Naive thymus-derived CD4-positive, alpha-beta T cell (primary cell): ENCODE results near the gene HNRNPA1. TPM values are rescaled to one million over a fixed set of nuclear protein-coding genes. Genes with fewer than 3 reads are reported as not detected.

ENCODE experiments used
- ATAC-seq: fragments of 150-1000 bp; cut with Tn5 transposase; 2 replicates; pipeline ENCODE4 v1.10.0; 2021; ENCODE audit warnings: mild to moderate bottlenecking, moderate library complexity
- CTCF ChIA-PET: fragments of 350-600 bp; sonication (Branson Sonifier 250); formaldehyde crosslinking; loops from one replicate; lab custom pipeline; 2021; ENCODE audit warnings: antibody characterized with exemption; lab: Charles Lee
- POLR2A ChIA-PET: fragments of 350-600 bp; sonication (Branson Sonifier 250); formaldehyde crosslinking; loops from one replicate; lab custom pipeline; 2021; ENCODE audit warnings: antibody characterized with exemption, inconsistent platforms; lab: Charles Lee
- DNase-seq, 9 donors: peaks; one replicate each; pipeline versions ENCODE4 v3.0.0 to v3.0.0-alpha.2; 2020 to 2022; ENCODE audit warnings: mixed read lengths in 1 of 9
- H3K27ac ChIP-seq: one replicate; pipeline ENCODE4 v1.7.0; 2013; ENCODE audit warnings: mild to moderate bottlenecking, low read depth, low read length, moderate library complexity
- H3K27me3 ChIP-seq, 2 donors: one replicate each; pipeline ENCODE4 v1.7.0; 2013; ENCODE audit warnings: low read length in 2 of 2, mild to moderate bottlenecking in 2 of 2, moderate library complexity in 2 of 2; ENCODE audit not compliant: control insufficient read depth in 2 of 2, insufficient read depth in 2 of 2
- H3K36me3 ChIP-seq, 3 experiments: 1 replicate in 2 of 3; 2 replicates in 1 of 3; pipeline ENCODE4 v1.7.0; 2013; ENCODE audit warnings: low read length in 3 of 3, mild to moderate bottlenecking in 3 of 3, moderate library complexity in 1 of 3; ENCODE audit not compliant: insufficient read depth in 3 of 3, control insufficient read depth in 2 of 3
- H3K4me1 ChIP-seq, 2 donors: one replicate each; pipeline ENCODE4 v1.7.0; 2013; ENCODE audit warnings: low read length in 2 of 2, mild to moderate bottlenecking in 2 of 2, moderate library complexity in 1 of 2; ENCODE audit not compliant: control insufficient read depth in 2 of 2, insufficient read depth in 2 of 2
- H3K4me3 ChIP-seq: 2 replicates; pipeline ENCODE4 v1.7.0; 2013; ENCODE audit warnings: mild to moderate bottlenecking, low read length
- H3K9me3 ChIP-seq, 3 experiments: 1 replicate in 2 of 3; 2 replicates in 1 of 3; pipeline ENCODE4 v1.7.0; 2013; ENCODE audit warnings: low read length in 3 of 3; ENCODE audit not compliant: control insufficient read depth in 2 of 3
- H3K27ac Mint-ChIP-seq, 9 donors: one replicate each; pipeline ENCODE4 v1.8.0; 2020 to 2022; ENCODE audit warnings: mixed read lengths in 9 of 9, mild to moderate bottlenecking in 8 of 9, moderate library complexity in 5 of 9, inconsistent platforms in 2 of 9
- H3K27me3 Mint-ChIP-seq, 5 donors: one replicate each; pipeline ENCODE4 v1.8.0; 2021 to 2022; ENCODE audit warnings: mixed read lengths in 5 of 5, mild to moderate bottlenecking in 1 of 5
- H3K36me3 Mint-ChIP-seq, 5 donors: one replicate each; pipeline ENCODE4 v1.8.0; 2020 to 2022; ENCODE audit warnings: mixed read lengths in 5 of 5, mild to moderate bottlenecking in 3 of 5, inconsistent platforms in 1 of 5
- H3K4me1 Mint-ChIP-seq, 7 donors: one replicate each; pipeline ENCODE4 v1.8.0; 2020 to 2022; ENCODE audit warnings: mixed read lengths in 7 of 7, mild to moderate bottlenecking in 3 of 7, inconsistent platforms in 1 of 7
- H3K4me3 Mint-ChIP-seq, 10 donors: one replicate each; pipeline ENCODE4 v1.8.0; 2020 to 2022; ENCODE audit warnings: mild to moderate bottlenecking in 10 of 10, mixed read lengths in 10 of 10, moderate library complexity in 6 of 10, inconsistent platforms in 2 of 10
- H3K9me3 Mint-ChIP-seq, 11 donors: one replicate each; pipeline ENCODE4 v1.8.0; 2020 to 2022; ENCODE audit warnings: mixed read lengths in 11 of 11, mild to moderate bottlenecking in 4 of 11, inconsistent platforms in 1 of 11, moderate library complexity in 1 of 11
- intact Hi-C, 2 donors: fragments of 100-400 bp; cut with micrococcal nuclease; formaldehyde crosslinking; loops; one replicate each; pipeline ENCODE4 v1.15.1; 2023
- polyA plus RNA-seq, 2 donors: library from polyadenylated mRNA; unstranded; fragments of 300-500 nt; fragmentation: Illumina TruSeq; gene quantifications; one replicate each; pipeline ENCODE4 v1.2.3, GENCODE V29; 2021
- total RNA-seq, 6 experiments: library from RNA in 5 of 6; stranded (reverse) in 5 of 6; gene quantifications; 1 replicate in 5 of 6; 2 replicates in 1 of 6; pipeline ENCODE4 v1.2.3 and lab custom pipeline; 2021 to 2026

Gene HNRNPA1
- total and polyA plus RNA-seq, 7 experiments from 2014 or later = 933 to 1,660 (median 1,045) TPM

DNA sequence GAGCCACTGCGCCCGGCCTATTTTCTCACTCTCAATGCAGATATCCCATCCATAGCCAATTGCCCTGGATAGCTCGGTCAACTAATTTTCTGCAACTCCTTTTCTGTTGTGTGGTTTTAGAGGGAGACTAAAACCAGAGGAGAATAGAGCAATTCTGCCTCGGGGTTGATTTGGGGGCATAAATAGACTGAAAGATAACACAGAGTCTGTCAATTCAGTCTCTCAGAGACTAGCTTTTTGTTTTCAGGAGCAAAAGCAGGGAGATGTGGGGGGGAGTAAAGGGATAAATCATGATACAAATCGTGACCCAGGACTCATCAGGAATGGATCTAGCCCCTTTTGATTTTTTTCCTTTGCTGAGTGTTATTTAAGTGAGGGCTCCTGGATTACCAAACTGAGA is 50.9 kb downstream of the HNRNPA1 start:
- no peak for DNase-seq
- H3K4me1 Mint-ChIP-seq = peaks cover 32 to 83% (median 56%) of the 10 kb centered on the region in 7 donors
- intact Hi-C loops = no loop called here
- ATAC-seq = no peak
- no peaks in the 10 kb centered on the region for H3K9me3 Mint-ChIP-seq
- POLR2A ChIA-PET = interaction anchor here (1.3 to 4.8 kb wide), 3 partner anchors 22 to 51 kb away, joined by 5 to 32 read pairs (median 7); partner anchors contain the start of genes CBX5 and HNRNPA1
- peaks cover 0 to 10% (median 3%) of the 10 kb centered on the region in 5 donors for H3K36me3 Mint-ChIP-seq
- H3K4me1 ChIP-seq = peaks cover 17 to 52% of the 10 kb centered on the region in 2 donors
- H3K9me3 ChIP-seq = no peaks in the 10 kb centered on the region
- CTCF ChIA-PET = no interaction called here
- H3K36me3 ChIP-seq = no peaks in the 10 kb centered on the region
- peak overlapping the region in 7 of 10 donors; percentile 10 to 63 (median 34) for H3K4me3 Mint-ChIP-seq
- peak overlapping the region; percentile 70 to 95 (median 82) for H3K27ac Mint-ChIP-seq
- peak overlapping the region; percentile 46 for H3K27ac ChIP-seq
- H3K27me3 ChIP-seq = no peaks in the 10 kb centered on the region
- no peaks in the 10 kb centered on the region for H3K27me3 Mint-ChIP-seq
- no peak overlapping the region for H3K4me3 ChIP-seq

DNA sequence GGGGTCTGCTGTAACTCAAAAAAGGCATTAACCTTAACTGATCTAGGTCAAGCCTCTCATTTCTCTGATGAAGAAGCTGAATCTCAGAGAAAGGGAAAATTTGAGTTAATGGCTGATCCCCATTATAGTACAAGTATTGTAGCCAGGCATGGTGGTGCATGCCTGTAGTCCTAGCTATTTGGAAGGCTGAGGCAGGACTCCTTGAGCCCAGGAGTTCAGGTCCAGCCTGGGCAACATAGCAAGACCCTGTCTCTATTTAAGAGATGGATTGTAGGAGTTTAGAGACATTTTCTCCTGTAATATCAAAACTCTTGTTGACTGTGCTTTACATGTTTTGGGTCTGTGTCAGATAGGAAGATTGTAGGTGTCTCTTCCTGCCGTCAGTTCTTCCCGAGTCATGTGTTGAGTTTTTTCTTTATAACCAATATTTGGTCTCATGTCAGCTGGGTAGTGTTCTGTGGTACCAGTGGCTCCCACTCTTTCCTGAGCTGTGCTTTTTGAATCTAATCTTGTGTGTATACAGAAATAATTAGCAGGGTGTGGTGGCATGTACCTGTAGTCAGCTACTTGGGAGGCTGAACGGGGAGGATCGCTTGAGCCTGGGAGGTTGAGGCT is 53.0 kb downstream of the HNRNPA1 start:
- DNase-seq (no peak), ATAC-seq (no peak)
- Histone ChIP-seq H3K27ac (no peak overlapping the region), H3K4me3 (no peak overlapping the region), H3K36me3 (no peaks in the 10 kb centered on the region), H3K4me1 (peaks cover 17 to 48% of the 10 kb centered on the region in 2 donors), H3K9me3 (no peaks in the 10 kb centered on the region), H3K27me3 (no peaks in the 10 kb centered on the region)
- H3K27me3 Mint-ChIP-seq = no peaks in the 10 kb centered on the region
- CTCF ChIA-PET = interaction anchor here (0.8 to 2.7 kb wide), 4 partner anchors 9 to 106 kb away, joined by 3 to 13 read pairs (median 6); partner anchors contain the start of gene COPZ1
- POLR2A ChIA-PET = interaction anchor here (0.7 to 4.8 kb wide), 5 partner anchors 9 to 1024 kb away, joined by 3 to 32 read pairs (median 4); partner anchors contain the start of gene COPZ1
- H3K4me3 Mint-ChIP-seq = peak overlapping the region in 8 of 10 donors; percentile 9 to 48 (median 23)
- H3K27ac Mint-ChIP-seq = peak overlapping the region in 6 of 9 donors; percentile 5 to 73 (median 26)
- peaks cover 0 to 8% (median 3%) of the 10 kb centered on the region in 5 donors for H3K36me3 Mint-ChIP-seq
- intact Hi-C loops = no loop called here
- H3K9me3 Mint-ChIP-seq = no peaks in the 10 kb centered on the region
- H3K4me1 Mint-ChIP-seq = peaks cover 30 to 85% (median 54%) of the 10 kb centered on the region in 7 donors

Other genes with a start within 250 kb of the HNRNPA1 start
- not detected for gene HOXC5, start 247.7 kb upstream of the HNRNPA1 start, total RNA-seq
- gene HOXC5, start 247.7 kb upstream of the HNRNPA1 start, polyA plus RNA-seq = not detected
- gene HOXC4, start 226.9 kb upstream of the HNRNPA1 start, total RNA-seq = under 1 TPM in 2 of 5 experiments, not detected in 3; 0.24 to 0.98 TPM
- not detected for gene HOXC4, start 226.9 kb upstream of the HNRNPA1 start, polyA plus RNA-seq
- 10 to 100 TPM in 4 of 5 experiments, 1 to 10 TPM in 1; 9.4 to 29.9 (median 22.2) TPM for gene SMUG1, start 91.7 kb upstream of the HNRNPA1 start, total RNA-seq
- 10 to 100 TPM; 20.6 to 25.0 TPM for gene SMUG1, start 91.7 kb upstream of the HNRNPA1 start, polyA plus RNA-seq
- 100 to 1,000 TPM in 1 of 5 experiments, 10 to 100 TPM in 4; 40.3 to 133 (median 77.2) TPM for gene CBX5, start 604 bp upstream of the HNRNPA1 start, total RNA-seq
- gene CBX5, start 604 bp upstream of the HNRNPA1 start, polyA plus RNA-seq = 10 to 100 TPM; 28.2 to 34.5 TPM
- gene NFE2, start 20.3 kb downstream of the HNRNPA1 start, total RNA-seq = 10 to 100 TPM in 1 of 5 experiments, 1 to 10 TPM in 1, not detected in 3; 2.0 to 23.3 TPM
- gene NFE2, start 20.3 kb downstream of the HNRNPA1 start, polyA plus RNA-seq = under 1 TPM in 1 of 2 donors, not detected in 1; 0.61 TPM
- 100 to 1,000 TPM in 1 of 5 experiments, 10 to 100 TPM in 4; 47.5 to 141 (median 80.0) TPM for gene COPZ1, start 44.4 kb downstream of the HNRNPA1 start, total RNA-seq
- gene COPZ1, start 44.4 kb downstream of the HNRNPA1 start, polyA plus RNA-seq = 100 to 1,000 TPM; 131 to 171 TPM
- 10 to 100 TPM in 1 of 5 experiments, 1 to 10 TPM in 2, not detected in 2; 1.2 to 13.1 (median 3.9) TPM for gene GPR84, start 83.8 kb downstream of the HNRNPA1 start, total RNA-seq
- not detected for gene GPR84, start 83.8 kb downstream of the HNRNPA1 start, polyA plus RNA-seq
- 10 to 100 TPM in 1 of 5 experiments, 1 to 10 TPM in 4; 1.3 to 69.9 (median 1.4) TPM for gene ZNF385A, start 104.0 kb downstream of the HNRNPA1 start, total RNA-seq
- gene ZNF385A, start 104.0 kb downstream of the HNRNPA1 start, polyA plus RNA-seq = under 1 TPM; 0.39 to 0.78 TPM
- gene ITGA5, start 138.5 kb downstream of the HNRNPA1 start, total RNA-seq = 100 to 1,000 TPM in 4 of 5 experiments, 10 to 100 TPM in 1; 73.9 to 169 (median 145) TPM
- 10 to 100 TPM; 26.5 to 82.4 TPM for gene ITGA5, start 138.5 kb downstream of the HNRNPA1 start, polyA plus RNA-seq
- 1 to 10 TPM; 1.9 to 9.5 (median 2.5) TPM for gene GTSF1, start 192.9 kb downstream of the HNRNPA1 start, total RNA-seq
- 10 to 100 TPM; 13.5 to 15.1 TPM for gene GTSF1, start 192.9 kb downstream of the HNRNPA1 start, polyA plus RNA-seq
- 100 to 1,000 TPM; 111 to 184 (median 128) TPM for gene NCKAP1L, start 217.0 kb downstream of the HNRNPA1 start, total RNA-seq
- gene NCKAP1L, start 217.0 kb downstream of the HNRNPA1 start, polyA plus RNA-seq = 10 to 100 TPM; 71.2 to 93.2 TPM